Erythroblast (primary cell): ENCODE measurements around the gene INKA1.
"Not testable (repeated sequence)": the region's sequence is repeated elsewhere in the genome, so short reads cannot be mapped to it uniquely, and the experiment has no call there.

Experiments
- DNase-seq, 2 experiments: peaks; one replicate each; lab custom pipeline; 2025; lab: John Stamatoyannopoulos, UW
- GATA1 ChIP-seq: IDR thresholded peaks from 2 replicates; pipeline ENCODE4 v1.6.1; 2011; ENCODE audit warnings: low read depth, mild to moderate bottlenecking, control low read depth, low read length, moderate library complexity
- POLR2A ChIP-seq: IDR thresholded peaks from 2 replicates; pipeline ENCODE4 v1.6.1; 2011; ENCODE audit warnings: mild to moderate bottlenecking, low read length

INKA1 gene

GRCh38 chr3:49802719-49803464 lies at the start of gene INKA1:
INKA1 (plus strand) TSS chr3:49803261; CDS start chr3:49803393, 132 bp downstream.
- DNase-seq = peak; percentile 91 to 94
- no peak for TF ChIP-seq GATA1
- TF ChIP-seq POLR2A = peak; percentile 35

DNA sequence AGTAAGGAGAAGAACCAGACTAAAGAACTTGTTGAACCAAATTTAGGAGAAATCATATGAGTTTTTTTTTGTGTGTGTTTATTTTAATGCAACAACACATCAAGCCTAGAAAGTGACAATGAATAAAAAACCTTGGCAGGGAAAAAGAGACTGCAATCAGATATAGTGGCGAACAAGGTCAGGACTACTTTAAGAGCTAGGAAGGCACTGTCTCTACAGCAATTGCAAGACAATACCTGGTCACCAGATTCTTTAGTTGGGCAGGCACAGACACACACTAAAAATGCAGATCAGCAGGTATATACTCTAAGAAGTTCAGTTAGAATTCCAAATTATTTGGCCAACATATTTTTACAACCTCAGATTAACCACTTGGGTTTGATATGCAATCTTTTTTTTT lies 48.5 kb upstream of the INKA1 start:
- no peak for DNase-seq
- TF ChIP-seq POLR2A (no peak), GATA1 (no peak)

DNA sequence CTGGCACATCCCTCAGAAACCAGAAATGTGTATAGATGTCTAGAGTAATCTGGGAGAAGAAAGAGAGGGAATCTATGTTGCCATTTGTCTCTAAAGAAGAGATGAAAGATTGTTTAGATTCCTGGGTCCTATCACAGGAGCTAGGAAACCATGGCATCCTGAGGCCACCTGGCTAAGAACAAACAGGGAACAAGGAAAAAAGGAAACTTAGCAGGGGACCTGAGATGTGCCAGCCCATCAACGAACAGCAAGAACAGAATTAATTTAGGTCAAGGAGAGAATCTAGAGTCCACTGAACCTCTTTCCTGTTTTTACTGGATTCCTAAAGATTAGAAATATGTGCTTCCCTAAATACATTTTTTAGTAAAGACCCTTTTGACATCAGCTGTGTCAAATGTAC lies 47.0 kb upstream of the INKA1 start:
- DNase-seq = no peak
- TF ChIP-seq GATA1 (no peak), POLR2A (no peak)

DNA sequence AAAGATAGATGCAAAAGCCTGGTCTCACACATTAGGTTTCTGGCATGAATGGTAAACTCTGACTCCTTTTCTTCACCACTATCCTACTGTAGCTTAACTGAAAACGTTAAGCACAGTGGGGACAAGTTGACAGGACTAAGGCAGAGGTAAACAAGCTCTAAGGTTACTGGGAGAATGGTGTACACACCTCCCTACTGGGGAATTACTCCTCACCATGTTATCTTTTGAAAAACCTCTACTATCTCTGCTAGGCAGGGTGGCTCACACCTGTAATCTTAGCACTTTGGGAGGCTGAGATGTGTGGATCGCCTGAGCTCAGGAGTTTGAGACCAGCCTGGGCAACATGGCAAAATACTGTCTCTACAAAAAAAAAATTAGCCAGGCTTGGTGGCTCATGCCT lies 45.9 kb upstream of the INKA1 start:
- no peak for DNase-seq
- TF ChIP-seq GATA1 (no peak), POLR2A (no peak)

DNA sequence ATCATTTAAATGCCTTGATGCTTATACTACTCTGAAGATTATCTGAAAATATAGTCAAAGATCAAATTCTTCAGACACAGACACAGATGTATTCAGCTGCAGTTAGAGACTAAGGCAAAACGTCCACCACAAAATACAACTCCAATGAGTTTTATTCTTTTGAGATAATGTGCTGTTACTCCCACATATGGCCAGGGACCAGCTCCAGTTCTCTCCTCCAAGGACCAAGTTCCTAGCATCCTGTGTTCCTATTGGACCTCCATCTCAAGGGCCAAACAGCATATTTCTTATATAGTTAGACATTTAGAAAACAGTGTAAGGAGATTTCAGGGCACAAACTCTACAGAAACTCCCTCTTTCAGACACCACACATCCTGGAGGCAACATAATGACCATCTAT lies 43.8 kb upstream of the INKA1 start:
- no peak for DNase-seq
- TF ChIP-seq POLR2A = no peak
- TF ChIP-seq GATA1 = no peak

DNA sequence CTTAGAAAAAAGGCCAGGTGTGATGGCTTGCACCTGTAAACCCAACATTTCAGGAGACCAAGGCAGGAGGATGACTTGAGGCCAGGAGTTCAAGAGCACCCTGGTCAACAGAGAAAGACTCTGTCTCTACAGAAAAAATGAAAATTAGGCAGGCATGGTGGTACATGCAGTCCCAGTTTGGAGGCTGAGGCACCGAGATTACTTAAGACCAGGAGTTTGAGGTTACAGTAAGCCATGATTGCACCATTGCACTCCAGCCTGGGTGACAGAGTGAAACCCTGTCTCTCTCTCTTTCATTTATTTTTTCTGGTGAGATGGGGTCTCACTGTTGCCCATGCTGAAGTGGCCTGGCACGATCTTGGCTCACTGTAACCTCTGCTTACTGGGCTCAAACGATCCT lies 41.4 kb upstream of the INKA1 start:
- TF ChIP-seq GATA1 = no peak
- no peak for DNase-seq

DNA sequence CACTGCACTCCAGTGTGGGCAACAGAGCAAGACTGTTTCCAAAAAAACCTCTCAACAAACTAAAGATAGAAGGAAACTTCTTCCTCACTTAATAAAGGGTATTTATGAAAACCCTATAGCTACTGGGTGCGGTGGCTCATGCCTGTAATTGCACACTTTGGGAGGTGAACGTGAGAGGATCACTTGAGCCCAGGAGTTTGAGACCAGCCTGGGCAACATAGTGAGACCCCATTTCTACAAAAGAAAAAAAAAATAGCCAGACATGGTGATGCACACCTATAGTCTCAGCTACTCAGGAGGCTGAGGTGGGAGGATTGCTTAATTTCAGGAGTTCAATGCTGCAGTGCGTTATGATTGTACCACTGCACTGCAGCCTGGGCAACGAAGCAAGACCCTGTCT lies 39.1 kb upstream of the INKA1 start:
- TF ChIP-seq POLR2A (no peak), GATA1 (no peak)
- DNase-seq = no peak

- no peak for DNase-seq
- TF ChIP-seq GATA1 (no peak), POLR2A (no peak)
Observed at GRCh38 chr3:49769286-49769915, 33.7 kb upstream of the INKA1 start.

GRCh38 chr3:49769926-49770325 lies 33.1 kb upstream of the INKA1 start:
- no peak for TF ChIP-seq POLR2A
- no peak for TF ChIP-seq GATA1
- no peak for DNase-seq

- DNase-seq = no peak
- TF ChIP-seq GATA1 (no peak), POLR2A (no peak)
Observed at GRCh38 chr3:49771340-49771938, 31.6 kb upstream of the INKA1 start.

DNA sequence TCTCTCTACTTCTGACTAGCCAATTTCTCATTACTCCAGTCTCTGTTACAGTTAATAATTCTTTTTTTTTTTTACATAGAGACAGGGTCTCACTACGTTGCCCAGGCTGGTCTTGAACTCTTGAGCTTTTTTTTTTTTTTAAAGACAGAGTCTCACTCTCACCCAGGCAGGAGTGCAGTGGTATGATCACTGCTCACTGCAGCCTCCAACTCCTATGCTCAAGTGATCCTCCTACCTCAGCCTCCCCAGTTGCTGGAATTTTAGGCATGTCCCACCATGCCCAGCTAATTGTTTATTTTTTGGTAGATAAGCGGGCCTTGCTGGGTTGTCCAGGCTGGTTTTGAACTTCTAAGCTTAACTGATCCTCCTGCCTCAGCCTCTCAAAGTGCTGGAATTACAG lies 30.4 kb upstream of the INKA1 start:
- DNase-seq = no peak
- TF ChIP-seq POLR2A = no peak
- no peak for TF ChIP-seq GATA1

DNA sequence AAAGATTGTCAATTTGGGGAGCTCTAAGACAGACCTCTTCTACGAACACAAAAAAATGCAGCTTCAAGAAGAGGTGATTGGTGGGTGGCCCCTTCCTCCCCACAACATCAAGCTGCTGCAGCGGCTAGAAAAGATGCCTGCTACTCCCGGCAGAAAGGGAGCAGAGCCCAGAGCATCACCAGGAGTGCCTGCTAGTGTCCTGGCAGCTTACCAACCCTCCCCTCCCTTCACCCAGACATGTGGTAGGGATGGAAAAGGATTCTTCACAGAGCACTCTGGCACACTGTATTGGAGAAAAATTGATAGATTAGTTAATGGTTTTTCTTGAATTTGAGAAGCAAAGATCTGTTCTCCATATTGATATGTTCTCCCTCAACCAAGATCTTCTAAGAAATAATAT lies 27.5 kb upstream of the INKA1 start:
- DNase-seq = no peak
- TF ChIP-seq POLR2A (no peak), GATA1 (no peak)

DNA sequence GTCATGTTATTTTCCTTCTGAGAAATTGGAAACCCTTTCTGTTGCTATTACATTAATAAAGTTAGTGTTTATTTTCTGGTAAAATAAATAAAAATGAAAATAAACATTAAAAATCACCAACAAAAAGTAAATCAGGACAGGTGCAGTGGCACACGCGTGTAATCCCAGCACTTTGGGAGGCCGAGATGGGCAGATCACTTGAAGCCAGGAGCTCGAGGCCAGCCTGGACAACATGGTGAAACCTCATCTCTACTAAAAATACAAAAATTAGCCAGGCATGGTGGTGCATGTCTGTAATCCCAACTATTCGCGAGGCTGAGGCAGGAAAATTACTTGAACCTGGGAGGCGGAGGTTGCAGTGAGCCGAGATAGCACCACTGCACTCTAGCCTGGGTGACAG lies 27.0 kb upstream of the INKA1 start:
- not testable (repeated sequence) for DNase-seq

DNA sequence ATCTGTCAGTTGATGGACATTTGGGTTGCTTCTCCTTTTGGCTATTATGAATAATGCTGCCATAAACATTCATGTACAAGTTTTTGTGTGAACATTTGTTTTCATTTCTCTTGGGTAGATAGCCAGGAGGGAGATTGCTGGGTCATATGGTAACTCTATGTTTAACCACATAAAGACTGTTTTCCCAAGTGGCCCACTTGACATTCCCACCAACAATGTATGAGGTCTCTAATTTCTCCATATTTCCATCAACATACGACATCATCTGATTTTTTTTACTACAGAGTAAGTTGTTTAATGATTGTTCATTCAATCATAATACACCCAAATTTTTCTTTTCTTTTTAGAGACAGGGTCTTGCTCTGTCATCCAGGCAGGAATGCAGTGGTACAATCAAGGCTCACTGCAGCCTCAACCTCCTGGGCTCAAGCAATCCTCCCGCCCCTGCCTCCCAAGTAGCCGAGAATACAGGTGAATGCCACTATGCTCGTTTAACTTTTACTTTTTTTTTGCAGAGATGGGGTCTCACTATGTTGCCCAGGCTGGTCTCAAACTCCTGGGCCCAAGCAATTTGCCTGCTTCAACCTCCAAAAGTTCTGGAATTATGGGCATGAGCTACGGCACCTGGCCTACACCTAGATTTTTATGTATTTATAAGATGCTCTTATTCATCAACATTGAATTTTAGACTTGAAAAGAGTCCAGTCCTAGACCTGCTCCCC lies 23.5 kb upstream of the INKA1 start:
- DNase-seq = no peak
- TF ChIP-seq GATA1 (no peak), POLR2A (no peak)
